ENCODE results near the gene LAMA1. TPM values are rescaled to one million over a fixed set of nuclear protein-coding genes. Genes with fewer than 3 reads are reported as not detected.

Gene LAMA1
- total and polyA plus RNA-seq, 10 of the 15 experiments (the other 5 are each of a cell fraction or from before 2014, with no cell fraction given): under 0.01 to 1.9 (median 0.06) TPM; not detected in 6

- POLR2A ChIA-PET: no interaction called here
- Histone ChIP-seq H3K9ac (ENCODE audit: control insufficient read depth, insufficient read depth, low read length) (no peak overlapping the region), H3K27ac (ENCODE audit: control insufficient read depth, insufficient read depth) (no peak overlapping the region), H3K9me3 (replicated peaks; ENCODE audit: control insufficient read depth, insufficient read depth, low read length) (no peaks in the 10 kb centered on the region), H3K36me3 (ENCODE audit: control insufficient read depth in 2 of 2, insufficient read depth in 2 of 2, low read length in 1 of 2) (no peaks in the 10 kb centered on the region), H2AFZ (ENCODE audit: control insufficient read depth, low read depth, low read length) (no peak overlapping the region), H3K27me3 (replicated peaks in 1 of 2; ENCODE audit: control insufficient read depth in 2 of 2, insufficient read depth in 2 of 2, low read length in 1 of 2) (no peaks in the 10 kb centered on the region; a peak in 2 of 4 replicates), H3K4me1 (ENCODE audit: control insufficient read depth, insufficient read depth, low read length) (no peaks in the 10 kb centered on the region), H3K4me3 (no peak overlapping the region), H3K79me2 (ENCODE audit: control insufficient read depth, insufficient read depth, low read length) (no peaks in the 10 kb centered on the region), H3K4me2 (ENCODE audit: control insufficient read depth, insufficient read depth) (no peak overlapping the region), H4K20me1 (ENCODE audit: control insufficient read depth, insufficient read depth) (no peaks in the 10 kb centered on the region)
- DNase-seq (ENCODE audit: low read depth, low spot score): no peak
- SMC1A ChIA-PET (ENCODE audit: uncharacterized antibody, unreplicated experiment): no interaction called here
- in situ Hi-C loops (cut with MboI): loop anchor here (10.0 kb wide), 1 partner anchor 64 kb away; no protein-coding TSS in a partner anchor
- no peak for TF ChIP-seq SUZ12 (IDR thresholded peaks at IDR 0.05; ENCODE audit: unreplicated experiment)
- no peak for TF ChIP-seq TARDBP (IDR thresholded peaks at IDR 0.05; ENCODE audit: borderline replicate concordance)
- no peak for TF ChIP-seq JUND (IDR thresholded peaks at IDR 0.05; ENCODE audit: low read depth, low read length)
- TF ChIP-seq IRF4 (IDR thresholded peaks at IDR 0.05; ENCODE audit: low read depth, low read length): no peak
- TF ChIP-seq MXI1 (IDR thresholded peaks at IDR 0.05; ENCODE audit: low read depth, low read length): no peak
- no peak for TF ChIP-seq TCF7 (IDR thresholded peaks at IDR 0.05; ENCODE audit: borderline replicate concordance)
- no peak for TF ChIP-seq CEBPB (IDR thresholded peaks at IDR 0.05; ENCODE audit: borderline replicate concordance in 1 of 2, low read depth in 2 of 2, low read length in 2 of 2)
- TF ChIP-seq CBX3 (IDR thresholded peaks at IDR 0.05; ENCODE audit: borderline replicate concordance, low read depth): no peak
- TF ChIP-seq ZNF217 (IDR thresholded peaks at IDR 0.05): no peak
- TF ChIP-seq RAD21 (IDR thresholded peaks at IDR 0.05; ENCODE audit: insufficient read depth, low read depth, low read length): no peak
- TF ChIP-seq FOXK2 (IDR thresholded peaks at IDR 0.05): no peak
- no peak for TF ChIP-seq CBFB (IDR thresholded peaks at IDR 0.05; ENCODE audit: low read depth)
- TF ChIP-seq FOS (IDR thresholded peaks at IDR 0.05; ENCODE audit: borderline replicate concordance, extremely low read depth, insufficient read length): no peak
- no peak for TF ChIP-seq ZBTB4 (CRISPR knock-in tag; IDR thresholded peaks at IDR 0.05)
- no peak for TF ChIP-seq ZBED1 (IDR thresholded peaks at IDR 0.05; ENCODE audit: borderline replicate concordance)
- intact Hi-C loops (cut with micrococcal nuclease; ENCODE audit: unreplicated experiment): no loop called here
- FAIRE-seq: no peak
- CTCF ChIA-PET: no interaction called here
- RAD21 ChIA-PET (ENCODE audit: unreplicated experiment): no interaction called here
- no TSS peak for BruUV-seq (replicated peaks)
- ATAC-seq: no peak
- WGBS (ENCODE audit: insufficient coverage, insufficient replicate concordance, low lambda C conversion rate, missing lambda C conversion rate): 5% methylated on average over 2 of the region's 2 CpGs
Observed at GRCh38 chr18:6960656-6961055, 156.9 kb downstream of the LAMA1 start.

Measured in GM12878 (cell line).